Midbrain (tissue), 1 donor: ENCODE data around the gene KRTAP10-8.
"Not testable (repeated sequence)": the region's sequence is repeated elsewhere in the genome, so short reads cannot be mapped to it uniquely, and the experiment has no call there.

Source experiments
- DNase-seq: peaks from one replicate; lab custom pipeline; 2025; lab: John Stamatoyannopoulos, UW

Gene KRTAP10-8

GRCh38 chr21:44579056-44579832 is 32.6 kb upstream of the KRTAP10-8 start:
- DNase-seq = no peak

GRCh38 chr21:44579833-44580144 is 32.1 kb upstream of the KRTAP10-8 start:
- no peak for DNase-seq

GRCh38 chr21:44580231-44580821 is 31.6 kb upstream of the KRTAP10-8 start, which contains the start of gene KRTAP10-5:
TSS of gene KRTAP10-5 (minus strand) at chr21:44580604. CDS start at chr21:44580578, 26 bp downstream.
- DNase-seq = not testable (repeated sequence)

- DNase-seq = no peak
Measured at GRCh38 chr21:44581158-44581557, 30.7 kb upstream of the KRTAP10-8 start.

GRCh38 chr21:44582055-44582454 is 29.8 kb upstream of the KRTAP10-8 start:
- DNase-seq = no peak

GRCh38 chr21:44583089-44583799 is 28.6 kb upstream of the KRTAP10-8 start:
- DNase-seq = no peak

- no peak for DNase-seq
Measured at GRCh38 chr21:44583800-44584147, 28.1 kb upstream of the KRTAP10-8 start.

- DNase-seq = no peak
Measured at GRCh38 chr21:44585892-44586291, 26.0 kb upstream of the KRTAP10-8 start.

- no peak for DNase-seq
Measured at GRCh38 chr21:44589094-44589493, 22.8 kb upstream of the KRTAP10-8 start.

- DNase-seq = no peak
Measured at GRCh38 chr21:44589586-44590305, 22.1 kb upstream of the KRTAP10-8 start.

- DNase-seq = no peak
Measured at GRCh38 chr21:44590311-44590721, 21.6 kb upstream of the KRTAP10-8 start.

- DNase-seq = not testable (repeated sequence)
Measured at GRCh38 chr21:44590897-44591800, 20.7 kb upstream of the KRTAP10-8 start.

GRCh38 chr21:44591801-44592130 is 20.1 kb upstream of the KRTAP10-8 start:
- DNase-seq = not testable (repeated sequence)

- no peak for DNase-seq
Measured at GRCh38 chr21:44592446-44593311, 19.2 kb upstream of the KRTAP10-8 start, which contains the start of gene KRTAP10-6. TSS of gene KRTAP10-6 (minus strand) at chr21:44592505. CDS start at chr21:44592484, 21 bp downstream.

GRCh38 chr21:44593598-44594405 is 18.1 kb upstream of the KRTAP10-8 start:
- no peak for DNase-seq

GRCh38 chr21:44594406-44594916 is 17.4 kb upstream of the KRTAP10-8 start:
- DNase-seq = no peak

- no peak for DNase-seq
Measured at GRCh38 chr21:44595524-44595923, 16.4 kb upstream of the KRTAP10-8 start.

- no peak for DNase-seq
Measured at GRCh38 chr21:44596068-44596725, 15.7 kb upstream of the KRTAP10-8 start.

GRCh38 chr21:44598061-44598460 is 13.8 kb upstream of the KRTAP10-8 start:
- no peak for DNase-seq
